Karpas-422 (cell line): ENCODE data around the gene FLVCR2. TPM values are rescaled to one million over a fixed set of nuclear protein-coding genes. Genes with fewer than 3 reads are reported as not detected.

Experiments used
- DNase-seq: peaks from one replicate; pipeline ENCODE4 v3.0.0-alpha.2; 2015
- H2AFZ ChIP-seq: fragments of 200-600 bp; sonication (generic); 2 replicates; pipeline ENCODE4 v1.6.1; 2014; ENCODE audit warnings: antibody characterized with exemption, low read length, mixed read lengths
- H3K27ac ChIP-seq: fragments of 200-600 bp; sonication (generic); 2 replicates; pipeline ENCODE4 v1.5.1; 2014; ENCODE audit warnings: mild to moderate bottlenecking, low read length, moderate library complexity
- H3K27me3 ChIP-seq: fragments of 200-600 bp; sonication (generic); 2 replicates; pipeline ENCODE4 v1.6.1; 2014; ENCODE audit warnings: low read length, mixed read lengths
- H3K36me3 ChIP-seq: fragments of 200-600 bp; sonication (generic); 2 replicates; pipeline ENCODE4 v1.6.1; 2014; ENCODE audit warnings: low read length, mixed read lengths; ENCODE audit not compliant: insufficient read depth
- H3K4me1 ChIP-seq: fragments of 200-600 bp; sonication (generic); 2 replicates; pipeline ENCODE4 v1.6.1; 2014; ENCODE audit warnings: mild to moderate bottlenecking, low read length, mixed read lengths
- H3K4me2 ChIP-seq: fragments of 200-600 bp; sonication (generic); 2 replicates; pipeline ENCODE4 v1.6.1; 2014; ENCODE audit warnings: low read length, low read depth, mild to moderate bottlenecking; ENCODE audit not compliant: poor library complexity, severe bottlenecking
- H3K4me3 ChIP-seq: fragments of 200-600 bp; sonication (generic); 2 replicates; pipeline ENCODE4 v1.5.1; 2014; ENCODE audit warnings: mild to moderate bottlenecking, antibody characterized with exemption, low read length, mixed read lengths
- H3K79me2 ChIP-seq: fragments of 200-600 bp; sonication (generic); 2 replicates; pipeline ENCODE4 v1.6.1; 2014; ENCODE audit warnings: mild to moderate bottlenecking, low read length, mixed read lengths
- H3K9ac ChIP-seq: fragments of 200-600 bp; sonication (generic); 2 replicates; pipeline ENCODE4 v1.6.0; 2014; ENCODE audit warnings: low read length
- H3K9me2 ChIP-seq: fragments of 200-600 bp; sonication (generic), shearing (Covaris generic); replicated peaks from 2 replicates; pipeline ENCODE4 v1.6.0; 2014; ENCODE audit warnings: mild to moderate bottlenecking, low read length, moderate library complexity; ENCODE audit not compliant: insufficient read depth
- H3K9me3 ChIP-seq: fragments of 300-700, 200-600 bp; sonication (generic); 2 replicates; pipeline ENCODE4 v1.6.1; 2014; ENCODE audit warnings: low read length, mixed read lengths
- H4K20me1 ChIP-seq: fragments of 200-600 bp; sonication (generic); 2 replicates; pipeline ENCODE4 v1.6.1; 2014; ENCODE audit warnings: mild to moderate bottlenecking, antibody characterized with exemption, low read length, low read depth; ENCODE audit not compliant: insufficient read depth
- total RNA-seq: library from RNA; depleted of rRNA; stranded (reverse); fragments of >200 nt; shearing (Covaris generic); gene quantifications from 2 replicates; pipeline ENCODE4 v1.2.3, GENCODE V29; 2014; ENCODE audit warnings: low replicate concordance

FLVCR2 gene
- total RNA-seq, 1 experiment from 2014 or later: not detected

- H3K9ac ChIP-seq: no peak overlapping the region
- no peaks in the 10 kb centered on the region for H3K9me3 ChIP-seq
- H3K4me3 ChIP-seq: no peak overlapping the region
- H3K4me1 ChIP-seq: peaks cover 17% of the 10 kb centered on the region
- DNase-seq: peak; percentile 63
- H3K27ac ChIP-seq: no peak overlapping the region
- H3K4me2 ChIP-seq: peak overlapping the region; percentile 39
- no peaks in the 10 kb centered on the region for H3K27me3 ChIP-seq
- no peak overlapping the region; the same call in 1 of the 2 replicates for H2AFZ ChIP-seq
- H4K20me1 ChIP-seq: no peaks in the 10 kb centered on the region
- no peaks in the 10 kb centered on the region for H3K79me2 ChIP-seq
- no peaks in the 10 kb centered on the region for H3K36me3 ChIP-seq
- H3K9me2 ChIP-seq: no peaks in the 10 kb centered on the region
Measured at GRCh38 chr14:75539561-75540478, 38.6 kb upstream of the FLVCR2 start.

GRCh38 chr14:75540479-75540851 lies 38.0 kb upstream of the FLVCR2 start:
- H3K9me3 ChIP-seq: no peaks in the 10 kb centered on the region
- no peaks in the 10 kb centered on the region for H3K79me2 ChIP-seq
- H4K20me1 ChIP-seq: no peaks in the 10 kb centered on the region
- no peak overlapping the region for H3K27ac ChIP-seq
- no peaks in the 10 kb centered on the region for H3K27me3 ChIP-seq
- H3K36me3 ChIP-seq: no peaks in the 10 kb centered on the region
- DNase-seq: no peak
- H3K4me3 ChIP-seq: no peak overlapping the region
- H3K4me1 ChIP-seq: peaks cover 17% of the 10 kb centered on the region
- no peaks in the 10 kb centered on the region for H3K9me2 ChIP-seq
- no peak overlapping the region for H3K9ac ChIP-seq
- no peak overlapping the region for H2AFZ ChIP-seq
- H3K4me2 ChIP-seq: no peak overlapping the region

- peak overlapping the region; percentile 18; the same call in 1 of the 2 replicates for H3K4me3 ChIP-seq
- no peaks in the 10 kb centered on the region for H3K27me3 ChIP-seq
- peak overlapping the region; percentile 47 for H3K4me2 ChIP-seq
- no peaks in the 10 kb centered on the region for H3K79me2 ChIP-seq
- no peaks in the 10 kb centered on the region for H4K20me1 ChIP-seq
- no peaks in the 10 kb centered on the region for H3K9me3 ChIP-seq
- H2AFZ ChIP-seq: peak overlapping the region; percentile 52; the same call in 1 of the 2 replicates
- peak overlapping the region; percentile 28 for H3K9ac ChIP-seq
- peak; percentile 68 for DNase-seq
- H3K4me1 ChIP-seq: peaks cover 17% of the 10 kb centered on the region
- H3K27ac ChIP-seq: no peak overlapping the region
- H3K9me2 ChIP-seq: no peaks in the 10 kb centered on the region
- H3K36me3 ChIP-seq: no peaks in the 10 kb centered on the region
Measured at GRCh38 chr14:75542588-75543091, 35.8 kb upstream of the FLVCR2 start.

- Histone ChIP-seq H3K4me2 (peak overlapping the region; percentile 47), H3K27me3 (no peaks in the 10 kb centered on the region), H4K20me1 (no peaks in the 10 kb centered on the region), H3K36me3 (no peaks in the 10 kb centered on the region), H3K9me2 (no peaks in the 10 kb centered on the region), H3K9me3 (no peaks in the 10 kb centered on the region), H3K4me3 (no peak overlapping the region; the same call in 1 of the 2 replicates), H3K79me2 (no peaks in the 10 kb centered on the region), H3K27ac (no peak overlapping the region), H2AFZ (peak overlapping the region; percentile 52; the same call in 1 of the 2 replicates), H3K4me1 (peaks cover 17% of the 10 kb centered on the region), H3K9ac (peak overlapping the region; percentile 28; the same call in 1 of the 2 replicates)
- no peak for DNase-seq
Measured at GRCh38 chr14:75543253-75543652, 35.2 kb upstream of the FLVCR2 start.

GRCh38 chr14:75543786-75544185 lies 34.6 kb upstream of the FLVCR2 start:
- Histone ChIP-seq H3K9me3 (no peaks in the 10 kb centered on the region), H3K9ac (no peak overlapping the region), H3K9me2 (no peaks in the 10 kb centered on the region), H3K27me3 (no peaks in the 10 kb centered on the region), H3K36me3 (no peaks in the 10 kb centered on the region), H3K4me3 (no peak overlapping the region), H3K4me2 (no peak overlapping the region), H3K4me1 (peaks cover 17% of the 10 kb centered on the region), H2AFZ (no peak overlapping the region), H4K20me1 (no peaks in the 10 kb centered on the region), H3K79me2 (no peaks in the 10 kb centered on the region), H3K27ac (no peak overlapping the region)
- DNase-seq: no peak

- H3K9me2 ChIP-seq: no peaks in the 10 kb centered on the region
- H3K9me3 ChIP-seq: no peaks in the 10 kb centered on the region
- no peak overlapping the region for H3K9ac ChIP-seq
- H3K4me1 ChIP-seq: peaks cover 11% of the 10 kb centered on the region
- no peak overlapping the region for H2AFZ ChIP-seq
- no peaks in the 10 kb centered on the region for H3K79me2 ChIP-seq
- DNase-seq: no peak
- H4K20me1 ChIP-seq: no peaks in the 10 kb centered on the region
- H3K36me3 ChIP-seq: no peaks in the 10 kb centered on the region
- H3K4me2 ChIP-seq: no peak overlapping the region
- H3K27me3 ChIP-seq: 0 out of 2 replicates have a peak, but pooled peaks cover 3% of the 10 kb centered on the region
- no peak overlapping the region for H3K4me3 ChIP-seq
- H3K27ac ChIP-seq: no peak overlapping the region
Measured at GRCh38 chr14:75545907-75546306, 32.5 kb upstream of the FLVCR2 start.

- Histone ChIP-seq H3K79me2 (no peaks in the 10 kb centered on the region), H3K27ac (no peak overlapping the region), H3K9me3 (no peaks in the 10 kb centered on the region), H3K4me2 (no peak overlapping the region), H3K4me3 (no peak overlapping the region), H3K4me1 (peaks cover 6% of the 10 kb centered on the region), H4K20me1 (no peaks in the 10 kb centered on the region), H2AFZ (no peak overlapping the region), H3K9me2 (no peaks in the 10 kb centered on the region), H3K36me3 (no peaks in the 10 kb centered on the region), H3K27me3 (peaks cover 3% of the 10 kb centered on the region; the same call in 1 of the 2 replicates), H3K9ac (no peak overlapping the region)
- no peak for DNase-seq
Measured at GRCh38 chr14:75547552-75548250, 30.7 kb upstream of the FLVCR2 start.

GRCh38 chr14:75548544-75548943 lies 29.9 kb upstream of the FLVCR2 start:
- no peak for DNase-seq
- H4K20me1 ChIP-seq: no peaks in the 10 kb centered on the region
- H3K9me3 ChIP-seq: no peaks in the 10 kb centered on the region
- H3K27me3 ChIP-seq: peaks cover 3% of the 10 kb centered on the region; the same call in 1 of the 2 replicates
- no peaks in the 10 kb centered on the region for H3K36me3 ChIP-seq
- H3K27ac ChIP-seq: no peak overlapping the region
- H3K4me1 ChIP-seq: no peaks in the 10 kb centered on the region
- H2AFZ ChIP-seq: no peak overlapping the region
- no peak overlapping the region for H3K4me3 ChIP-seq
- no peaks in the 10 kb centered on the region for H3K9me2 ChIP-seq
- H3K4me2 ChIP-seq: no peak overlapping the region
- H3K79me2 ChIP-seq: no peaks in the 10 kb centered on the region
- no peak overlapping the region for H3K9ac ChIP-seq
